Lower lobe of right lung (tissue), 2 donors: ENCODE measurements around the gene IL1RAPL1. TPM values are rescaled to one million over a fixed set of nuclear protein-coding genes. Genes with fewer than 3 reads are reported as not detected.

Experiments
- ATAC-seq, 2 donors: fragments of 200-7000 bp; cut with Tn5 transposase; one replicate each; pipeline ENCODE4 v1.9.1; 2020 to 2022; ENCODE audit warnings: mild to moderate bottlenecking in 2 of 2, moderate library complexity in 2 of 2
- DNase-seq: peaks from one replicate; pipeline ENCODE4 v3.0.0-alpha.2; 2020
- H3K27ac ChIP-seq: fragments of 200-600 bp; one replicate; pipeline ENCODE4 v1.8.0; 2022
- H3K27me3 ChIP-seq: fragments of 200-600 bp; one replicate; pipeline ENCODE4 v1.8.0; 2022; ENCODE audit warnings: low read depth
- H3K36me3 ChIP-seq: fragments of 200-600 bp; one replicate; pipeline ENCODE4 v1.8.0; 2022; ENCODE audit warnings: mild to moderate bottlenecking
- H3K4me1 ChIP-seq: fragments of 200-600 bp; one replicate; pipeline ENCODE4 v1.8.0; 2022
- H3K4me3 ChIP-seq: fragments of 200-600 bp; one replicate; pipeline ENCODE4 v1.8.0; 2022; ENCODE audit warnings: mild to moderate bottlenecking
- H3K9me3 ChIP-seq: fragments of 200-600 bp; one replicate; pipeline ENCODE4 v1.8.0; 2022
- CTCF ChIP-seq: fragments of 200-600 bp; IDR thresholded peaks from one replicate; pipeline ENCODE4 v1.8.0; 2022; ENCODE audit warnings: antibody characterized with exemption, mild to moderate bottlenecking
- intact Hi-C: fragments of 100-400 bp; cut with DNase I; formaldehyde crosslinking; loops from one replicate; pipeline ENCODE4 v1.11.0; 2022
- total RNA-seq: library from RNA; stranded (reverse); fragmentation: NEBNext Ultra II Directional; extraction: Animal tissue kit (Norgen Biotek cat#: 25700); gene quantifications from one replicate; pipeline ENCODE4 v1.2.1, GENCODE V29; 2021
- donor health status: DM: no; HTN: yes; CAD: no; lungs with severe emphysema.

Gene IL1RAPL1
- total RNA-seq, 1 donor from 2014 or later: not detected

GRCh38 chrX:29948653-29949052 lies 1361.4 kb downstream of the IL1RAPL1 start:
- Histone ChIP-seq H3K4me1 (no peaks in the 10 kb centered on the region), H3K27ac (no peak overlapping the region), H3K4me3 (no peak overlapping the region), H3K9me3 (no peaks in the 10 kb centered on the region), H3K27me3 (no peaks in the 10 kb centered on the region), H3K36me3 (no peaks in the 10 kb centered on the region)
- DNase-seq (no peak), ATAC-seq (no peak)
- no peak for TF ChIP-seq CTCF
- intact Hi-C loops: no loop called here

GRCh38 chrX:29952016-29952415 lies 1364.8 kb downstream of the IL1RAPL1 start:
- no peaks in the 10 kb centered on the region for H3K9me3 ChIP-seq
- no peaks in the 10 kb centered on the region for H3K27me3 ChIP-seq
- TF ChIP-seq CTCF: no peak
- DNase-seq (no peak), ATAC-seq (no peak)
- no peaks in the 10 kb centered on the region for H3K36me3 ChIP-seq
- no peak overlapping the region for H3K27ac ChIP-seq
- H3K4me1 ChIP-seq: no peaks in the 10 kb centered on the region
- intact Hi-C loops: no loop called here
- H3K4me3 ChIP-seq: no peak overlapping the region

- DNase-seq (no peak), ATAC-seq (no peak)
- H3K4me1 ChIP-seq: no peaks in the 10 kb centered on the region
- TF ChIP-seq CTCF: no peak
- H3K27ac ChIP-seq: no peak overlapping the region
- intact Hi-C loops: no loop called here
- H3K27me3 ChIP-seq: no peaks in the 10 kb centered on the region
- no peaks in the 10 kb centered on the region for H3K36me3 ChIP-seq
- H3K4me3 ChIP-seq: no peak overlapping the region
- no peaks in the 10 kb centered on the region for H3K9me3 ChIP-seq
Observed at GRCh38 chrX:29962061-29962460, 1374.8 kb downstream of the IL1RAPL1 start.

GRCh38 chrX:29965634-29966033 lies 1378.4 kb downstream of the IL1RAPL1 start:
- intact Hi-C loops: no loop called here
- no peaks in the 10 kb centered on the region for H3K36me3 ChIP-seq
- no peaks in the 10 kb centered on the region for H3K27me3 ChIP-seq
- TF ChIP-seq CTCF: no peak
- H3K4me3 ChIP-seq: no peak overlapping the region
- H3K4me1 ChIP-seq: no peaks in the 10 kb centered on the region
- no peaks in the 10 kb centered on the region for H3K9me3 ChIP-seq
- no peak for ATAC-seq
- H3K27ac ChIP-seq: no peak overlapping the region
- DNase-seq: no peak

- Histone ChIP-seq H3K9me3 (no peaks in the 10 kb centered on the region), H3K27me3 (no peaks in the 10 kb centered on the region), H3K27ac (no peak overlapping the region), H3K4me1 (no peaks in the 10 kb centered on the region), H3K36me3 (no peaks in the 10 kb centered on the region), H3K4me3 (no peak overlapping the region)
- no peak for TF ChIP-seq CTCF
- intact Hi-C loops: no loop called here
- ATAC-seq: no peak
- DNase-seq: no peak
Observed at GRCh38 chrX:29992083-29992482, 1404.8 kb downstream of the IL1RAPL1 start.

- TF ChIP-seq CTCF: no peak
Observed at GRCh38 chrX:30005813-30006212, 1418.6 kb downstream of the IL1RAPL1 start.

More at GRCh38 chrX:30005813-30006212, 1418.6 kb downstream of the IL1RAPL1 start:
- intact Hi-C loops: no loop called here
- no peaks in the 10 kb centered on the region for H3K4me1 ChIP-seq
- H3K9me3 ChIP-seq: no peaks in the 10 kb centered on the region
- H3K27ac ChIP-seq: no peak overlapping the region
- DNase-seq (no peak), ATAC-seq (no peak)
- no peaks in the 10 kb centered on the region for H3K27me3 ChIP-seq
- no peak overlapping the region for H3K4me3 ChIP-seq
- no peaks in the 10 kb centered on the region for H3K36me3 ChIP-seq
